GM12878 (cell line): ENCODE data around the gene DNAAF1.
"Not testable (repeated sequence)": the region's sequence is repeated elsewhere in the genome, so short reads cannot be mapped to it uniquely, and the experiment has no call there.

Experiments
- CEBPB ChIP-seq, 2 experiments: fragments of 150-350 bp in 1 of 2; IDR thresholded peaks; 2 replicates each; pipeline ENCODE4 v1.6.1; 2012 to 2014; ENCODE audit warnings: low read depth in 2 of 2, low read length in 2 of 2, borderline replicate concordance in 1 of 2, inconsistent platforms in 1 of 2
- CTCF ChIP-seq, 3 experiments: IDR thresholded peaks in 2 of 3; conservative IDR thresholded peaks in 1 of 3; 2 replicates each; pipeline ENCODE4 v1.5.1; 2011; ENCODE audit warnings: low read depth in 3 of 3, low read length in 3 of 3, mild to moderate bottlenecking in 3 of 3, control low read depth in 2 of 3, moderate library complexity in 2 of 3, inconsistent platforms in 1 of 3, mixed read lengths in 1 of 3; ENCODE audit not compliant: control insufficient read depth in 2 of 3, insufficient read depth in 1 of 3; ENCODE audit errors: extremely low read depth in 1 of 3
- E2F8 ChIP-seq: fragments of 450-650 bp; IDR thresholded peaks from 2 replicates; pipeline ENCODE4 v1.6.1; 2018; ENCODE audit warnings: mild to moderate bottlenecking, low read depth, moderate library complexity; ENCODE audit not compliant: partially characterized antibody
- EGR1 ChIP-seq, 2 experiments: IDR thresholded peaks; 1 replicate in 1 of 2; 2 replicates in 1 of 2; pipeline ENCODE4 v1.6.1; 2011 to 2012; ENCODE audit warnings: low read depth in 2 of 2, low read length in 2 of 2, borderline replicate concordance in 1 of 2, mild to moderate bottlenecking in 1 of 2, moderate library complexity in 1 of 2
- JUND ChIP-seq: IDR thresholded peaks from 2 replicates; pipeline ENCODE4 v1.6.1; 2012; ENCODE audit warnings: low read depth, mild to moderate bottlenecking, low read length, improper control_type of control experiment, moderate library complexity
- MLLT1 ChIP-seq: fragments of 450-650 bp; IDR thresholded peaks from 2 replicates; pipeline ENCODE4 v1.6.1; 2016; ENCODE audit warnings: mild to moderate bottlenecking
- NR2C1 ChIP-seq: fragments of 450-650 bp; IDR thresholded peaks from 2 replicates; pipeline ENCODE4 v1.6.1; 2017; ENCODE audit warnings: antibody characterized with exemption, mild to moderate bottlenecking, moderate library complexity
- POLR2A ChIP-seq: IDR thresholded peaks from 2 replicates; pipeline ENCODE4 v1.6.1; 2011; ENCODE audit warnings: low read depth, mild to moderate bottlenecking, low read length
- POU2F2 ChIP-seq: IDR thresholded peaks from 3 replicates; pipeline ENCODE4 v1.6.1; 2011; ENCODE audit warnings: low read depth, mild to moderate bottlenecking, low read length, borderline replicate concordance
- TARDBP ChIP-seq: IDR thresholded peaks from 2 replicates; pipeline ENCODE4 v1.6.1; 2016; ENCODE audit warnings: borderline replicate concordance
- YY1 ChIP-seq: IDR thresholded peaks from 2 replicates; pipeline ENCODE4 v1.6.1; 2011; ENCODE audit warnings: low read depth, mild to moderate bottlenecking, low read length

GRCh38 chr16:84205123-84205522 is 60.0 kb downstream of the DNAAF1 start:
- not testable (repeated sequence) for TF ChIP-seq CTCF (IDR thresholded peaks at IDR 0.05 in 2 of 3, conservative IDR thresholded peaks at IDR 0.05 in 1 of 3; ENCODE audit: control insufficient read depth in 2 of 3, extremely low read depth in 1 of 3, insufficient read depth in 1 of 3, low read depth in 3 of 3, low read length in 3 of 3); E2F8; YY1; TARDBP; CEBPB (IDR thresholded peaks at IDR 0.05; ENCODE audit: borderline replicate concordance in 1 of 2, low read depth in 2 of 2, low read length in 2 of 2); POLR2A; POU2F2; NR2C1; MLLT1; EGR1 (IDR thresholded peaks at IDR 0.05; ENCODE audit: borderline replicate concordance in 1 of 2, low read depth in 2 of 2, low read length in 2 of 2); JUND
